ENCODE measurements around the gene SS18L1.

DNA sequence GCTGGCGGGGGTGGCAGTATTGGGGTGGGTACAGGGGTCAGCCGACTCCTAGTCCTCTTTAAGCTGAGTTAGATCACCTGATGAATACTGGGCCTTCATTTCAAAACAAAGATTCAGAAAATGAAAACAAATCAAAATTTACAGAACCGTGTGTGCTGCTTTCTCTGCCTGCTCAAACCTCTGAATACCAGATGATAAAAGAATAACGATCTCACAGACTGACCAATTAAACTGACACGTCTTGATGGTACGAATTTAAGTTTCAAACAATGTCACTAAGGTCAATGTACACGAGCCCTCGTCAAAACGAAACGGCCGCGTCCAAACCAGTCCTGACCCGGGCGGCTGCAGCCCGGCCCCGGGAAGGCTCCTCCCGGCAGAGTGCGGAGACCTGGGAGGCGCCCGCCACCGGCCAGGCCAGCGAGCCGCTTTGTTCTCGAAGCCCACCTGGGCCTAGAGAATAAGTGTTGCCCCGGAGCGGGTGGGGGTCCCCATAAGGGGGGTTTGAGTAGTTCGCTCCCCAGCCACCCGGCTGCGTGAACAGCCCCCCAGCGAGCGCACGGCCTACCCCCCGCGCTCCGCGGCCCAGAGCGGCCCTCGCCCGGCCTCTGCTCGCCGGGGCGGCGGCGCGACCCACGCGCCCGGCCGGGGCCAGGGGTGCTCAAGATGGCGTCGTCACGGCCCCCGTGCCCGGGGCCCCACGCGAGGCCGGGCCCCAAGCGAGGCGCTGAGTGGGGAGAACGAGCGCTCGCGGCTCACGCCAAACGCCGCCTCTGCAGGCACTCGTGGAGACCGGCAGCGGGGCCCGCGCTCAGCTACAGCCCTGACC is 1.1 kb upstream of the SS18L1 start:
- TF ChIP-seq, protein P1, sequence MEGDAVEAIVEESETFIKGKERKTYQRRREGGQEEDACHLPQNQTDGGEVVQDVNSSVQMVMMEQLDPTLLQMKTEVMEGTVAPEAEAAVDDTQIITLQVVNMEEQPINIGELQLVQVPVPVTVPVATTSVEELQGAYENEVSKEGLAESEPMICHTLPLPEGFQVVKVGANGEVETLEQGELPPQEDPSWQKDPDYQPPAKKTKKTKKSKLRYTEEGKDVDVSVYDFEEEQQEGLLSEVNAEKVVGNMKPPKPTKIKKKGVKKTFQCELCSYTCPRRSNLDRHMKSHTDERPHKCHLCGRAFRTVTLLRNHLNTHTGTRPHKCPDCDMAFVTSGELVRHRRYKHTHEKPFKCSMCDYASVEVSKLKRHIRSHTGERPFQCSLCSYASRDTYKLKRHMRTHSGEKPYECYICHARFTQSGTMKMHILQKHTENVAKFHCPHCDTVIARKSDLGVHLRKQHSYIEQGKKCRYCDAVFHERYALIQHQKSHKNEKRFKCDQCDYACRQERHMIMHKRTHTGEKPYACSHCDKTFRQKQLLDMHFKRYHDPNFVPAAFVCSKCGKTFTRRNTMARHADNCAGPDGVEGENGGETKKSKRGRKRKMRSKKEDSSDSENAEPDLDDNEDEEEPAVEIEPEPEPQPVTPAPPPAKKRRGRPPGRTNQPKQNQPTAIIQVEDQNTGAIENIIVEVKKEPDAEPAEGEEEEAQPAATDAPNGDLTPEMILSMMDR (IDR thresholded peaks at IDR 0.05), result no peak
- TF ChIP-seq, protein P2, sequence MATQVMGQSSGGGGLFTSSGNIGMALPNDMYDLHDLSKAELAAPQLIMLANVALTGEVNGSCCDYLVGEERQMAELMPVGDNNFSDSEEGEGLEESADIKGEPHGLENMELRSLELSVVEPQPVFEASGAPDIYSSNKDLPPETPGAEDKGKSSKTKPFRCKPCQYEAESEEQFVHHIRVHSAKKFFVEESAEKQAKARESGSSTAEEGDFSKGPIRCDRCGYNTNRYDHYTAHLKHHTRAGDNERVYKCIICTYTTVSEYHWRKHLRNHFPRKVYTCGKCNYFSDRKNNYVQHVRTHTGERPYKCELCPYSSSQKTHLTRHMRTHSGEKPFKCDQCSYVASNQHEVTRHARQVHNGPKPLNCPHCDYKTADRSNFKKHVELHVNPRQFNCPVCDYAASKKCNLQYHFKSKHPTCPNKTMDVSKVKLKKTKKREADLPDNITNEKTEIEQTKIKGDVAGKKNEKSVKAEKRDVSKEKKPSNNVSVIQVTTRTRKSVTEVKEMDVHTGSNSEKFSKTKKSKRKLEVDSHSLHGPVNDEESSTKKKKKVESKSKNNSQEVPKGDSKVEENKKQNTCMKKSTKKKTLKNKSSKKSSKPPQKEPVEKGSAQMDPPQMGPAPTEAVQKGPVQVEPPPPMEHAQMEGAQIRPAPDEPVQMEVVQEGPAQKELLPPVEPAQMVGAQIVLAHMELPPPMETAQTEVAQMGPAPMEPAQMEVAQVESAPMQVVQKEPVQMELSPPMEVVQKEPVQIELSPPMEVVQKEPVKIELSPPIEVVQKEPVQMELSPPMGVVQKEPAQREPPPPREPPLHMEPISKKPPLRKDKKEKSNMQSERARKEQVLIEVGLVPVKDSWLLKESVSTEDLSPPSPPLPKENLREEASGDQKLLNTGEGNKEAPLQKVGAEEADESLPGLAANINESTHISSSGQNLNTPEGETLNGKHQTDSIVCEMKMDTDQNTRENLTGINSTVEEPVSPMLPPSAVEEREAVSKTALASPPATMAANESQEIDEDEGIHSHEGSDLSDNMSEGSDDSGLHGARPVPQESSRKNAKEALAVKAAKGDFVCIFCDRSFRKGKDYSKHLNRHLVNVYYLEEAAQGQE (IDR thresholded peaks at IDR 0.05; ENCODE audit: insufficient read depth in 1 of 2, low read depth in 2 of 2, low read length in 1 of 2), result no peak
- TF ChIP-seq POLR2AphosphoS5 (IDR thresholded peaks at IDR 0.05; ENCODE audit: low read depth, low read length), result no peak

Data from Panc1 (cell line).